Stimulated activated CD4-positive, alpha-beta T cell treated with anti-CD3 and anti-CD28 coated beads, Interleukin-1b, Interleukin-23, amount 100 ng/mL, for 4 hours (primary cell): ENCODE data around the gene NCKAP5.

Source experiments
- DNase-seq, 2 donors: peaks; one replicate each; pipeline ENCODE4 v3.0.0-alpha.2; 2020; ENCODE audit warnings: low read depth in 2 of 2

Gene NCKAP5

GRCh38 chr2:132804051-132804450, 764.2 kb downstream of the NCKAP5 start:
- DNase-seq: no peak

- DNase-seq: no peak
Measured at GRCh38 chr2:132798341-132798740, 769.9 kb downstream of the NCKAP5 start.

GRCh38 chr2:132797556-132797955, 770.7 kb downstream of the NCKAP5 start:
- DNase-seq: no peak

- no peak for DNase-seq
Measured at GRCh38 chr2:132797071-132797470, 771.2 kb downstream of the NCKAP5 start.

- no peak for DNase-seq
Measured at GRCh38 chr2:132795220-132795619, 773.0 kb downstream of the NCKAP5 start.

- DNase-seq: no peak
Measured at GRCh38 chr2:132793532-132793931, 774.7 kb downstream of the NCKAP5 start.

GRCh38 chr2:132790207-132790785, 778.0 kb downstream of the NCKAP5 start:
- DNase-seq: no peak

GRCh38 chr2:132789066-132789465, 779.2 kb downstream of the NCKAP5 start:
- no peak for DNase-seq

GRCh38 chr2:132788310-132788838, 779.9 kb downstream of the NCKAP5 start:
- DNase-seq: no peak

GRCh38 chr2:132783883-132784282, 784.4 kb downstream of the NCKAP5 start:
- DNase-seq: no peak

GRCh38 chr2:132782176-132782783, 786.0 kb downstream of the NCKAP5 start:
- no peak for DNase-seq

GRCh38 chr2:132780651-132781050, 787.6 kb downstream of the NCKAP5 start:
- DNase-seq: no peak

GRCh38 chr2:132779206-132779721, 789.0 kb downstream of the NCKAP5 start:
- DNase-seq: no peak

- DNase-seq: no peak
Measured at GRCh38 chr2:132776287-132776686, 792.0 kb downstream of the NCKAP5 start.

- no peak for DNase-seq
Measured at GRCh38 chr2:132774189-132774588, 794.1 kb downstream of the NCKAP5 start.

GRCh38 chr2:132773331-132773730, 794.9 kb downstream of the NCKAP5 start:
- no peak for DNase-seq

- no peak for DNase-seq
Measured at GRCh38 chr2:132772340-132772739, 795.9 kb downstream of the NCKAP5 start.

GRCh38 chr2:132766573-132766972, 801.7 kb downstream of the NCKAP5 start:
- no peak for DNase-seq

- no peak for DNase-seq
Measured at GRCh38 chr2:132761437-132761836, 806.8 kb downstream of the NCKAP5 start.

GRCh38 chr2:132760971-132761370, 807.3 kb downstream of the NCKAP5 start:
- DNase-seq: no peak

GRCh38 chr2:132760405-132760804, 807.9 kb downstream of the NCKAP5 start:
- no peak for DNase-seq

GRCh38 chr2:132758995-132759394, 809.3 kb downstream of the NCKAP5 start:
- DNase-seq: no peak

GRCh38 chr2:132757676-132758075, 810.6 kb downstream of the NCKAP5 start:
- DNase-seq: no peak
